ENCODE data around the gene SERGEF.

SERGEF gene

GRCh38 chr11:17951685-17952388, 61.0 kb downstream of the SERGEF start:
- no peak for DNase-seq (ENCODE audit: low read depth)

DNA sequence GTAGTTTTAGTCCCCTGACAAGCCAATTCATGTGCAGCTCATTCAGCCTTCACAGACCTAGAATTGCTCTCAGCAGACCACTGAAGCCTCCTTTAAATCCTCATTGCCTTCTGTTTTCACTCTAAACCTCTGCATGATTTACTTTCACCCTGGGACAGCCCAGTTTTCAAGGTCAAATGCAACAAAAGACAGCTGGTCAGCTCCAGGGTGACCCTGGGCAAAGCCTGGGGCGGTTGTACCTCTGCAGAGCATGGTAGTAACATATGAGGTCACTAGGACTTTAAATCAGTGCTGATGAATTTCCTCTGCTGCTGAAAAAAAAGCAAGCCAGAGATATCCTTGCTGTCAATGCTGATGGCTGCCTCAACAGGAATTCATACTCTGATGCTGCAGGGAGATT, 62.2 kb downstream of the SERGEF start:
- DNase-seq (ENCODE audit: low read depth) = no peak

DNA sequence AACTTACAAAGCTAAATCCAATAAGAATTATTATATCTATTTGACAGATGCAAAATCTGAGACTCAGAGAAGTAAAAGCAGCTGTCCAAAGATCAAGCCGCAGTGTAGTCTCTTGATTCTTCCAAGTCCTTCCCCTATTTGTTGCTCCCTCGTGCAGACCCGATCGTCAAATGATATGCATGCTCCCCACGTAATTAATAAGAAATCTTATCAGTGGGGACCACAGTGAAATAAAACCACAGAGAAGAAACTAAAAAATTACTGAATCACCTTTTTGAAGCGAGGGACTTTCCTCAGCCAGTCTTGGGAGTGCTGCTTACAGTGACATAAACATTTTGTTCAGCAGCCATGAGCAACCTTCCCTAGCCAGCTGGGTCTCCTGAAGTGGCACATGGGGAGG, 64.6 kb downstream of the SERGEF start:
- DNase-seq (ENCODE audit: low read depth) = no peak

DNA sequence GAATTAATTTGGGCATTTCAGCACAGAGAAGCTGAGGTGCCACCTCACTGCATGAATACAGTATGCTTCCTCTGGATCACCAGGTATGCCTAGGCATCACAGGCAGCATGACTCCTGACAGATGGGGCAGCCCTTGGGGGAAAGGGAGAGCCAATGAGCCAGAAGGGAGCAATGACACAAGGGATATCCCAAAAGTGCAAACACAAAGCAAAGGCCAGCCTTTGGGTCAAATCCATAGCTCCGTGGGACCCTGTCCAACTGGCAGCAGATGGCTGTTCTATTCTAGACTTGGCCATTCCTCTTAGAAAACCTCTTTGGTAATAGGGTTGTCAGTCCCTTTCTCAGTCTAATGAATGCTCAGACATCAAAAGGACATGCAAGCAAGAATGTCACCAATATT, 73.3 kb downstream of the SERGEF start:
- DNase-seq (ENCODE audit: low read depth) = no peak

DNA sequence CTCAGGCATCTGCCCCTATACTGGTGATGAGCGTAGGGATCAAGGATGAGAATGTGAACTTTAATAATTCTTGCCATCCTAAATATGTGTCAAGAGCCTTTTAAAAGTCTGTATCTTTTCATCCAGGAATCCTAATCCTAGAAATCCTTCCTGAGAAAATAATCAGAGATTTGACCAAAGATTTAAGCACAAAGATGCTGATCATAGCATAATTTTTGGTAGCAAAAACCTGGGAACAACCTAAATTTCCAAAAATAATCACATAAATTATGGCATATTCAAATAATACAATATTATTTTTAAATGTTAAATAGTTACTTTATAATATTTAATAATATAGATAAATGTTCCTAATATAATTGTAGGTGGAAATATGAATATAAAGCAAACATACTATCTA, 76.1 kb downstream of the SERGEF start:
- DNase-seq (ENCODE audit: low read depth) = no peak

GRCh38 chr11:17934194-17934593, 78.7 kb downstream of the SERGEF start:
- DNase-seq (ENCODE audit: low read depth) = no peak

DNA sequence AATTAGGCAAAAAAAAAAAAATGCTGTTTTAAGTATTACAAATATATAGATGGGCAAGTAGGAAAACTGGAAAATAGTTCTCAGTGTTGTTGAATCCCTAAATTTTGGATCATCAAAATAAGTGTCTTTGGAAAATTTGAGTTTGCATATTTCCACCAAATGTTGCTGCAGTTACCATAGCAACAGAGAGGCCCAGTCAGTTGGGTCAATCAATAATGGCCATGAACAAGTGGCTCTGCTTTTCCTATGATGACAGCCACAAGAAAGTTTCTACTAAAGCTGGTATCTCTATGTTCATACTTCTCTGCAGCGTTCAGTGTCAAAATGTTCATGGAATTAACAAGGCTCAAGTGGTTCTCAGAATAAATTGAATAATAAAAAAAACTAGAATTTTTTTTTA, 79.1 kb downstream of the SERGEF start:
- DNase-seq (ENCODE audit: low read depth) = no peak

DNA sequence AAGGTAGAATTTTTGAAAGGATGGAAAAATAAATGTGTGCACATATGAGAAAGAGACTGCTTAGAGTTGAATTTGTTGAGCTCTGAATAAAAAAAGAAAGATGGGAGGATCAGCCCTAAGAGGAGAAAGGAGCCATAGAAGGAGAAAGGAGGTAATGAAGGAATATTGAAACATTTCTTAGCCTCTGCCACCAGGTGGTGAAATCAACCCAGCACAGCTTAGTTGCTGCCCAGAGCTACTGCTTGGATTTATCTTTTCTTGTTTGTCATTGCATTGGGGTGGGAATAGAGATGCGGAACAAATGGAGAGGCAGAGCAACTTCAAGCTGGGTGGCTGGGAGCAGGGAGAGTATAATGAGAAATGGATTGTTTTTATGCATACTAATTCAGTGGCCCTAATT, 80.4 kb downstream of the SERGEF start:
- DNase-seq (ENCODE audit: low read depth) = no peak

- no peak for DNase-seq (ENCODE audit: low read depth)
Observed at GRCh38 chr11:17931595-17931994, 81.3 kb downstream of the SERGEF start.

DNA sequence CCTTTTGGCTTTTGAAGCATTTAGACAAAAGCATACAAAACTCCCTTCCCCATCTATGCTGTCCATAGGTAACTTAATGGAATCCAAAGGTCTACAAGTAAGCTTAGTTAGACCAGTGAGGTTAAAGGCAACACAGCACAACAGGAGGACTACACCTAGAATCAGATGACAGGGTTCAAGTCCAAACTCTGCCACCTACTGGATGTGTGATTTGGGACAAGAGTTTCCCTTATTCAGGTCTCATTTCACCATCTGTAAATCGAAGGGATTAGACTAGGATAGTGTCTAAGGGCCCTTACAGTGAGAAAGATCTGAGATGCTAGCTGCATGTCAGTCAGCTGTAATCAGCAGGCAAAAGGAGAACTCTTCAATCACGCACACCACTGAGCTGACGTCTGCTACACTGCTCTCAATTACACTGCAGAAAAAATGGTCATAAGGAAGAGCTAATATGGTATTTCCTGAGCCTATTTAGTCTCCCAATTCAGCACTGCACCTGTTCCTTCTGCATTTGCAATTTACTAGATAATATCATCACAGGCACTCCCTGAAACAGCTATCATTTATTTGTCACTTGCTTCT, 82.2 kb downstream of the SERGEF start:
- no peak for DNase-seq (ENCODE audit: low read depth)

DNA sequence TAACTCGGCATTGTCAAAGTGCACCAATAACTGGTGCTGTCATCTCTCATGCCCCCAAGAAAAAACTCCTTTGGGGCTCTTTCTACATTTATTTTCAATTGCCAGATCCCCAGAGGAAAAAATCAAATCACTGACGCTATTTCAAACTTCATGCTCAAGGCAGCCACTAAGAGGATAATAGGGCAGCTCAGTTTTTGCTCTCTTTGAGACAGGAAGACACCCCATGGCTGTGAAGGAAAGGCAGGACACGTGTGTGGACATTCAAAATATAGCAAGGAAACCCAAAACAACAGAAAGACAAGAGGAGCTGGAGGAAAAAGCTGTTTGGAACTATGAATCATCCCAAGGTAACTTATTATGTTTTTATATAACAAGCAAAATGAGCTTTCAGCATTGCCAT, 83.7 kb downstream of the SERGEF start:
- no peak for DNase-seq (ENCODE audit: low read depth)

DNA sequence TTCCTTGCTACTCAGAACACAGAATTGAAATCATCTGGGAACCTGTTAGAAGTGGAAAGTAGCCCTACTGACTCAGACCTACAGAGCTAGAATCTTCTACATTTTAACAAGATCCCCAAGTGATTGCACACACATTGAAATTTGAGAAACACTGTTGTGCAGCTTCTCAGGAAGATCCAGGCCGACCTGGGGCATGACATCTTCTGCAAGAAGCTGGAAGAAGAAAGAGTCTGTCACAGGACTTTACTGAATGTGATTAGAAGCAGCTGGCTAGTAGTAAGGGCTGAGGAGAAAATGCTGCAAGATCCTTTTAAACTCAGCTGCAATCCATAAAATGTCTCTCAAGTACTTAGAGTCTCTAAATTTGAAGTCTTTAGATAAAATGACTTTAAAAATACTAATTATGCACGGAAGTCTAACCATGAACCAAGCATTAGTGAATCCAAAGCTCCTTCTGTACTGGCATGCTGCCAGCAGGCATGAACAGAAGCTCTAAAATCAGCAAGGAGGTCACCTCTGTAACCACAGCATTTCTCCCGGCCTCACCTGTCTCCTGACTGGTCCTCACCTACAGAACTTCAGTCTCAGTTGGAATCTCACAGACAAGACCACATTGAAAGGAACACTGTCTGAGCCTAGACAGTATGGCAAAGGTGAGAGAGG, 85.0 kb downstream of the SERGEF start:
- peak; percentile 25 for DNase-seq (ENCODE audit: low read depth)

GRCh38 chr11:17927041-17927440, 85.8 kb downstream of the SERGEF start:
- no peak for DNase-seq (ENCODE audit: low read depth)

DNA sequence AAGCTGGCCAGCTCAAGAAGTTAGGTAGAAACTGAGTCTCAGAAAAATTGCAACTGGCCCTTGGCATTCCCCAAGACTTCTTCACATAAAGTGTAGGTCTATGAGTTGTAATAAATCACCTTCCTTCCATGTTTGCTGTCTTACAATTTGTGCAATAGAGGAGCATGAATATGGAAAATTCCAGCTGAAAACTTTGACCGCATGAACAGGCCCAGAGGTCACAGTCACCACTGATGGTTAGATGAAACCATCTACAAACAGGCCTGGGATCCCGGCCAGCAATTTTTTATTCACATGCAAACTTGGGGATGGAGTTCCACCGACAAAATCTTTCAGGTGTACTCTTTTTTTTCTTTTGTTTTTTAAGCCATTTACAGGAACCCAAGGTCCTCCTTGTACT, 88.1 kb downstream of the SERGEF start:
- no peak for DNase-seq (ENCODE audit: low read depth)

- DNase-seq (ENCODE audit: low read depth) = no peak
Observed at GRCh38 chr11:17923217-17923616, 89.6 kb downstream of the SERGEF start.

DNA sequence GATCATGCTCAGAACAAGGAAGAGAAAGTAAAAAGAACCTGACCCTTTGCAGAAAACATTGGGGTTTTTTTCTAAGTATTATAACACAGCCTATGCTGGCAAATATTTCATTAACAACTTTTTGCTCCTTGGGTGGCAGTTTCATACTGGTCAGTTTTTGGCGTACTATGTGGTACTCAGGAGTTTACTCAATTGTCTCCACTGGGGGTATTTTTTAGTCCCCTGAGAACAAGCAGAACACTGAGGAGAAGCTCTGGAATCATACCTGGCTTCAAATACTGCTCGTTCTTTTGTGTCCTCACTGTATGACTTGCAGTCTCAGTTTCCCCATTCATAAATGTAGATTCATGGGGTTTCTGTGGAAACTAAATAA, 90.4 kb downstream of the SERGEF start:
- DNase-seq (ENCODE audit: low read depth) = no peak

DNA sequence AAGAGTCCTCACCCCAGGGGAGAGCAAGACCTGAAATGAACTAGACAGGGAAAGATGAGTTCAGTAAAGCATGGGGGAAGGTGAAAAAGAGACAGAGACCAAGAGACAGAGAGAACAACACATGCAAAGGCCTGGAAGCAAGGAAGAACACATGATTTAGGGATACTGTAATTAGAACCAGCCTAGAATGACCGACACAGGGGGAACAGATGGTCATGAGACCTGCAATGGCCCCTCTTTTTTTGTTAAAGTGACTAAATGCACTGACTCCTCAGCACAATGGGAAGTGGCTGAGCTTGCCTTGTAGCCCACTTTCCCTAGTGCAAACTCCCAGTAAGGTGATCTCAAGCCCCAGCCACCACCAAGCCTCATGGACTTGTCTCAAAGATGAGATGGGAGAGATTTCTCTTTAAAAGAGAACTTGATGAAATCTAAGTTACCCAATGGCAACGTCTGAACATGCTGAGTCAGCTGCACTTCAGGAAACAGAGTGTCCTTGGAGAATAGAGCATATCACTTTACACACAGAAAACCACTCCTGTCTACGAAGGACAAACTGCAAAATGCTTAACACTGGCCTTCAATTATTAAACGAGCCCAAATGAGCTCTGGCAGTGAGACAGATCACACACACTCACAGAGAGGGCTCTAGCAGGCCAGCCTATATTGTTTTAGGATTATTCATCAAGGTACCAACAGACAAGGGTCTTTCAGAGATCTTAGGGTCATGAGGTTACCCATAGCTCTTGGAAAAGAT, 91.0 kb downstream of the SERGEF start:
- no peak for DNase-seq (ENCODE audit: low read depth)

DNA sequence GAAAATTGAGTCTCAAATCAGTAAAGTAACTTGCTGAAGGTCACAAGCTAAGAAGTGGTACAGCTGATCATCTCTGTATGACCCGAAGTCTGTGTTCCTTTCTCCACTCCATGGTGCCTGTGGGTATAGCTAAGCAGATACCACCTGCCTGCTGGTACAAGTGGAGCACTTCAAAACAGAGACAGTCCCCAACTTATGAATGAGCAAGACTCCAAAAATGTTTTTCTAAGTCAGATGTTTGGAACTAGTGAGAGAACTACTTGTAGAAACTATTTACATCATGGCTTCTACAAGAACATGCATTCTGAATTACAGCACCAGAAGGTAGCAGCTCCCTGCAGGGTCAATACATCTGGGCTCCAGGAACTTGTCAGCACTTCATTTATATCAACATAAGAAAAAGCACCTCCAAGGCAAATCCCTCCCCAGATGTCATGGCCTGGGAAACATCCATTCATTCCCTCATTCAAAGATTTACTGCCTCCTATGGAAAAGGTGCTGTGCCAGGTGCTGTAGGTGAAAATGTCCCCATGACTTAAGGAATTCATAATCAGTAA, 94.7 kb downstream of the SERGEF start:
- DNase-seq (ENCODE audit: low read depth) = no peak

DNA sequence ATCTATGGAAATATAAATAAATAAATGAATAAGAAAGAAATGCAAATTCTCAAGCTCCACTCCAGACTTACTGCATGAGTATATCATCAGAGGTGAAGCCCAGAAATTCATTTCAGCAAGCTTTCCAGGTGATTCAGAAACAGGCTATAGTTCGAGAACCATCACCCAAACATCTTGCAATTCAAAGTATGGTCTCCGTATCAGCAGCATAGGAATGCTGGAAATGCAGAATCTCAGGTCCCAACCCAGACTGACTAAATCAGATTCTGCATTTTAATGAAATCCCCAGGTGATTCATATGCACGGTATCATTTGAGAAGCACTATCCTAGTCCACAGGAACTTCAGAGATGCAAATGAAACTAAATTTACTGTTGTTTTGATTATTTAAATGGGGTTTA, 95.3 kb downstream of the SERGEF start:
- no peak for DNase-seq (ENCODE audit: low read depth)

DNA sequence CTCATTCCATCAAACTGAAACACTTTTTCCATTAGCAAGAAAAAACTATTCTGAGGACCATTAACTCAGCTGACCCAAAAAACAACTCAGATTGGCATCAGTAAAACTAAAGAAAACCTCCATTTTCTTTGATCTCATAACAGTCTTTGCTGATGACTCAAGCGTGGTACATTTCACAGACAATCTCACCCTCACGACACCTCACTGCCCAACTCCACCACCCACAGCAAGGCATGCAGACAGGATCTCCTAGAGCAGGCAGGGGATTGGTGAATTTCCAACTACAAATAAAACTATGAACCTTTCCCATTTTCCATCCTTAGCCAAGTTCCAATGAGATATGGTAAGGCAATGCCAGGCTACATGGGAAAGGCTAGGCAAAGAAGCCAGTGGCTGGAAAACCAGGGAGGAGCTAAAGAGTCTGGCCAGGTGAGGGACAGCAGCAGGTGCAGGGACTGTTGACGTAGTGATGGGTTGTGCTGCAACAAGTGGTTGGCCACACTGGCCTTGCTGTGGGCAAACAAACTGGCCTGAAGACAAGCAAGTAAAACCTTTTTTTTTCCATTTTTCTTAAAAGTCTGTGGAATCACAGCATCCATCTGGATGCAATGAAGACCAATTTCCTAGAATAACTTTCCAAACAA, 97.2 kb downstream of the SERGEF start:
- no peak for DNase-seq (ENCODE audit: low read depth)

DNA sequence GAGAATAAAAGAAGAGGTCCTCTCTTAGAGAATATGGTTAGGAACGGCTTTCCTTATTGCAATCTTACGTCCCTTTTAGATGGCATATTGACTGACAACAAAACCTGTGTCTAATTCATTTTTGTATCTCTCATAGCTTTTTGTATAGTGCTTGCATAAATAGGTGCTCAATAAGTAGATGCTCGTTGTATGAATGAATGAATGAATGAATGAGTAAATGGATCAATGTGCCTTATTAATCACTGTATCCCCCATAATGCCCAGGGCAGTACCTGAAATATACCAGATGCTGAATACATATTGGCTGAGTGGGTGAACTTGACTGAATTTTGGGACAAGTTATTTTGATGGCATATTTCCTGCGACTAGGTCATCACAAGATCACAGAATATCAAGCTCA, 97.9 kb downstream of the SERGEF start:
- no peak for DNase-seq (ENCODE audit: low read depth)

DNA sequence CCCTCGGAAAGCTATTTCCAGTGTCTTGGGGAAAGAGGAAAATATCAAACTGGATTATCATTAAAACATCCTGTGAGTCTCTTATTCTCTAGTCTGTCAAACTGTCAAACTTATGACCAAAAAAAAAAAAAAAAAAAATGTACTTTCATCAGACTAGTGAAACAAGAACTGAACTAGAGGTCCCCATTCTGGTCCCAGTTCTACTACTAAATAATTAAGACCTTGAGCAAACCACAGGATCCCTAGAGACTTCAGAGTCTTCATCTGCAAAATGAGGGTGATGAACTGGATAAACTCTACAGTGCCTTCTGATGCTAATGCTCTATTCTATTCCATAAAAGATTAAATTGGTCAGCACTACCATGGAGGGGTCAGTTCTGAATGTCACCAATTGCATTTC, 105.8 kb downstream of the SERGEF start:
- no peak for DNase-seq (ENCODE audit: low read depth)
